SU-DHL-6 (cell line): ENCODE data around the gene PDC.

Source experiments
- H2AFZ ChIP-seq: fragments of 200-600 bp; sonication (generic); 2 replicates; pipeline ENCODE4 v1.6.1; 2014; ENCODE audit warnings: low read depth, mild to moderate bottlenecking, moderate library complexity, mixed read lengths, antibody characterized with exemption, low read length; ENCODE audit not compliant: severe bottlenecking
- H3F3A ChIP-seq: fragments of 200-600 bp; shearing (Covaris generic); 2 replicates; pipeline ENCODE4 v1.6.0; 2016; ENCODE audit warnings: antibody characterized with exemption, mild to moderate bottlenecking; ENCODE audit not compliant: insufficient read depth
- H3K27ac ChIP-seq: fragments of 200-600 bp; sonication (generic); 2 replicates; pipeline ENCODE4 v1.5.1; 2016; ENCODE audit warnings: low read depth, mild to moderate bottlenecking, low read length, moderate library complexity, mixed read lengths
- H3K27me3 ChIP-seq: fragments of 200-600 bp; sonication (generic), shearing (Covaris generic); 2 replicates; pipeline ENCODE4 v1.6.0; 2014; ENCODE audit warnings: mild to moderate bottlenecking, low read length
- H3K36me3 ChIP-seq: fragments of 200-600 bp; sonication (generic); 2 replicates; pipeline ENCODE4 v1.6.1; 2014; ENCODE audit warnings: mild to moderate bottlenecking, low read length, mixed read lengths
- H3K4me2 ChIP-seq: fragments of 300-600, 200-600 bp; shearing (Covaris generic), sonication (generic); 2 replicates; pipeline ENCODE4 v1.6.0; 2014; ENCODE audit warnings: low read length, low read depth, mild to moderate bottlenecking; ENCODE audit not compliant: poor library complexity, severe bottlenecking
- H3K4me3 ChIP-seq: fragments of 200-600 bp; sonication (generic); 2 replicates; pipeline ENCODE4 v1.5.1; 2014; ENCODE audit warnings: antibody characterized with exemption, low read length, mild to moderate bottlenecking, mixed read lengths; ENCODE audit not compliant: insufficient read depth, poor library complexity, severe bottlenecking
- H3K79me2 ChIP-seq: fragments of 200-600 bp; sonication (generic); 2 replicates; pipeline ENCODE4 v1.6.1; 2014; ENCODE audit warnings: mild to moderate bottlenecking, low read length, moderate library complexity; ENCODE audit not compliant: insufficient read depth
- H3K9ac ChIP-seq: fragments of 200-600 bp; sonication (generic); 2 replicates; pipeline ENCODE4 v1.7.0; 2014; ENCODE audit warnings: mild to moderate bottlenecking, low read length
- H3K9me2 ChIP-seq: fragments of 200-600 bp; sonication (generic); replicated peaks from 2 replicates; pipeline ENCODE4 v1.6.1; 2014; ENCODE audit warnings: low read length; ENCODE audit not compliant: insufficient read depth
- H3K9me3 ChIP-seq: fragments of 200-600 bp; sonication (generic); 2 replicates; pipeline ENCODE4 v1.6.1; 2014; ENCODE audit warnings: low read length, mixed read lengths; ENCODE audit not compliant: insufficient read depth
- H4K20me1 ChIP-seq: fragments of 200-600 bp; sonication (generic); 2 replicates; pipeline ENCODE4 v1.6.1; 2014; ENCODE audit warnings: low read depth, mild to moderate bottlenecking, antibody characterized with exemption, low read length, moderate library complexity, mixed read lengths
- EZH2phosphoT487 ChIP-seq: fragments of 200-600 bp; sonication (generic), shearing (Covaris generic); conservative IDR thresholded peaks from 2 replicates; pipeline ENCODE4 v1.6.1; 2018; ENCODE audit warnings: mild to moderate bottlenecking, antibody characterized with exemption, low read length, moderate library complexity, mixed read lengths
- TF ChIP-seq, protein P1 (sequence below): fragments of 200-600 bp; sonication (generic); IDR thresholded peaks from one replicate; pipeline ENCODE4 v1.5.1; 2017; ENCODE audit warnings: antibody characterized with exemption, mild to moderate bottlenecking, low read length, moderate library complexity; ENCODE audit not compliant: insufficient read depth, poor library complexity, severe bottlenecking

PDC gene

DNA sequence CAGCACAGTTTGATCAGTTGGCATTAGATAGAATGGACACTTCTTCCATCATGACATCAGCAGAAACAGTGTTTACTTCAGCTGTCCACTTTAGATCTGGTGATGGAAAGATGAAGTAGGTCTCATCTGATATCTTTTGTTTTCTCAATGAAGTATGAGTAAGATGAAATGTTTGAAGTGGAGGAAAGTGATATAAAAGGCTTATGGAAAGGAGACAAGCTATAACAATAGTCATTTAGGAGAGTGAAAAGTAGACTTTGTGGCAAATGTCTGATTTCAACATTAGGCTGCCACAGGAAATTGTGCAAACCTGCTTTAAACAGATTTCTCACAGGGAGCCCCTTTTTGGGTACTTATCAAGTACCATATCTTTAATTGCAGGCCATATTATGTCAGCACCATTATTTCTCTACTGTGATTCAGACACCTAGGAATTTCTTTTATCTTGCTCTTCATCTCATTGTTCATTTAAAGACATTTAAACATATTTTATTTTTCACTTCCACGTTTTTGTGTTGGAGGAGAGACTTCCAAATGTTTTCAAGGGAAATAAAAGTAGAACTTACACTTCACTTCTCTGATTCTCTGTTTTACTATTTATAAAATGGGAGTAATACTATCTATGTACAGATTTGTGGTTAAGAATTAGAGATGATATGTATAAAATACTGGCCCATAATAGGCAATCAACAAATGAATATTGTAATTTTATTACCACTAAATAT is 18.1 kb downstream of the PDC start:
- H3K9me2 ChIP-seq = no peaks in the 10 kb centered on the region
- H3K9me3 ChIP-seq = no peaks in the 10 kb centered on the region
- no peaks in the 10 kb centered on the region for H3K27me3 ChIP-seq
- H3K9ac ChIP-seq = no peak overlapping the region
- H2AFZ ChIP-seq = no peak overlapping the region
- H3F3A ChIP-seq = no peaks in the 10 kb centered on the region
- H3K27ac ChIP-seq = no peak overlapping the region
- no peaks in the 10 kb centered on the region for H3K79me2 ChIP-seq
- H3K4me3 ChIP-seq = no peak overlapping the region
- TF ChIP-seq, protein P1, sequence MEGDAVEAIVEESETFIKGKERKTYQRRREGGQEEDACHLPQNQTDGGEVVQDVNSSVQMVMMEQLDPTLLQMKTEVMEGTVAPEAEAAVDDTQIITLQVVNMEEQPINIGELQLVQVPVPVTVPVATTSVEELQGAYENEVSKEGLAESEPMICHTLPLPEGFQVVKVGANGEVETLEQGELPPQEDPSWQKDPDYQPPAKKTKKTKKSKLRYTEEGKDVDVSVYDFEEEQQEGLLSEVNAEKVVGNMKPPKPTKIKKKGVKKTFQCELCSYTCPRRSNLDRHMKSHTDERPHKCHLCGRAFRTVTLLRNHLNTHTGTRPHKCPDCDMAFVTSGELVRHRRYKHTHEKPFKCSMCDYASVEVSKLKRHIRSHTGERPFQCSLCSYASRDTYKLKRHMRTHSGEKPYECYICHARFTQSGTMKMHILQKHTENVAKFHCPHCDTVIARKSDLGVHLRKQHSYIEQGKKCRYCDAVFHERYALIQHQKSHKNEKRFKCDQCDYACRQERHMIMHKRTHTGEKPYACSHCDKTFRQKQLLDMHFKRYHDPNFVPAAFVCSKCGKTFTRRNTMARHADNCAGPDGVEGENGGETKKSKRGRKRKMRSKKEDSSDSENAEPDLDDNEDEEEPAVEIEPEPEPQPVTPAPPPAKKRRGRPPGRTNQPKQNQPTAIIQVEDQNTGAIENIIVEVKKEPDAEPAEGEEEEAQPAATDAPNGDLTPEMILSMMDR = no peak
- no peak for TF ChIP-seq EZH2phosphoT487
- H4K20me1 ChIP-seq = no peaks in the 10 kb centered on the region
- no peak overlapping the region for H3K4me2 ChIP-seq
- H3K36me3 ChIP-seq = no peaks in the 10 kb centered on the region

DNA sequence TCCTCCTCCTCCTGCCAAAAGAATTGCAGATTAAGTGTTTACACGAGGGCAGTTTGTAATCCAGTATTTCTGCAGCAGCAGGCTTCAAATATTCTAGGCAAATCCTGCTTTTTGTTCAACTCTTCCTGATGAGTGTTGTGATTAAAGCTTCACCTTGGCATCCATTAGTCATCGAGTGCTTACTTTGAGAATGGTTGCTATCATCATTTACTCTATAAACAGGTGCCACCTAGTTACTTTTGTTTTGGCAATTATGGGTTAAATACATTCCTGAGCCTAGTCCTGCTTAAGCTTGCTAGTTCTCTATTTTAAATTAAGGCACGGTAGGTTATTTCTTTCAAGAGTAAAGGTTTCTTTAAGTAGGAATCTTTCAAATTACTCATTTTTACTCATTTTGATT is 20.3 kb downstream of the PDC start:
- no peaks in the 10 kb centered on the region for H3K9me3 ChIP-seq
- H2AFZ ChIP-seq = no peak overlapping the region
- H3K4me3 ChIP-seq = no peak overlapping the region
- no peaks in the 10 kb centered on the region for H3F3A ChIP-seq
- H4K20me1 ChIP-seq = no peaks in the 10 kb centered on the region
- H3K36me3 ChIP-seq = no peaks in the 10 kb centered on the region
- H3K79me2 ChIP-seq = no peaks in the 10 kb centered on the region
- no peaks in the 10 kb centered on the region for H3K9me2 ChIP-seq
- H3K27ac ChIP-seq = no peak overlapping the region
- no peaks in the 10 kb centered on the region for H3K27me3 ChIP-seq
- no peak overlapping the region for H3K4me2 ChIP-seq
- TF ChIP-seq, protein P1 = no peak
- TF ChIP-seq EZH2phosphoT487 = no peak
- no peak overlapping the region for H3K9ac ChIP-seq

DNA sequence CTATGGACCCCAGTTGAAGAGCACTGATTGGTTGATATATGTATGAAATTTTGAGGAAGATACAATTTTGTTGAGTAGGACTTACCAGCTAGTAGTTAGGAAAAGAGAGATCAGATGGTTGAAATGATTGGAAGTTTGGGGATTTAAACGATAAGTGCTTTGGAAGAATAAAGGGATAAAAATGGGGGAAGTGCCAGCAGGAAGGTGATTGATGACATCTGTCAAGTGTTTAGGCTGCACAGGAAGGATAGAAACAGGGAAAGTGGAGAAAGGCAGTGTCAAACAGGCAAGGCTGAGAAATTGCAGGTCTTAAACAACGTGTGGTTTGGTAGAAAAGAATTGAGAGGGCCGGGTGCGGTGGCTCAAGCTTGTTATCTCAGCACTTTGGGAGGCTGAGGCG is 22.3 kb downstream of the PDC start:
- no peak overlapping the region for H3K27ac ChIP-seq
- no peaks in the 10 kb centered on the region for H4K20me1 ChIP-seq
- H2AFZ ChIP-seq = no peak overlapping the region
- no peak overlapping the region for H3K9ac ChIP-seq
- H3K79me2 ChIP-seq = no peaks in the 10 kb centered on the region
- H3F3A ChIP-seq = no peaks in the 10 kb centered on the region
- TF ChIP-seq, protein P1 = no peak
- no peak for TF ChIP-seq EZH2phosphoT487
- H3K4me3 ChIP-seq = no peak overlapping the region
- no peaks in the 10 kb centered on the region for H3K36me3 ChIP-seq
- H3K4me2 ChIP-seq = no peak overlapping the region
- no peaks in the 10 kb centered on the region for H3K9me3 ChIP-seq
- H3K9me2 ChIP-seq = no peaks in the 10 kb centered on the region
- H3K27me3 ChIP-seq = no peaks in the 10 kb centered on the region
